B cell (primary cell): Measurements from ENCODE around the gene PLCL1.

Source experiments
- CTCF ChIP-seq: fragments of 200-600 bp; IDR thresholded peaks from one replicate; pipeline ENCODE4 v1.8.0; 2022; ENCODE audit warnings: antibody characterized with exemption, mild to moderate bottlenecking
- EZH2 ChIP-seq: IDR thresholded peaks from 2 replicates; pipeline ENCODE4 v1.6.1; 2012; ENCODE audit warnings: borderline replicate concordance, low read depth, mild to moderate bottlenecking, moderate library complexity, low read length; ENCODE audit not compliant: insufficient read depth, poor library complexity, severe bottlenecking

- TF ChIP-seq CTCF: no peak
- no peak for TF ChIP-seq EZH2
Measured at GRCh38 chr2:197958592-197959150, 154.3 kb downstream of the PLCL1 start.
